PC-3 (cell line): ENCODE results near the gene KIF6. TPM values are rescaled to one million over a fixed set of nuclear protein-coding genes. Genes with fewer than 3 reads are reported as not detected.

Experiments
- ATAC-seq: fragments of 200-7000 bp; cut with Tn5 transposase; 2 replicates; pipeline ENCODE4 v1.9.1; 2020; ENCODE audit warnings: mild to moderate bottlenecking, moderate library complexity
- BruUV-seq: library from RNA; stranded (reverse); fragments of 400-500 nt; replicated peaks from 2 replicates; lab custom pipeline; 2021; lab: Mats Ljungman, UMichigan
- CTCF ChIA-PET: fragments of 300-600 bp; sonication (Branson Sonifier 250); formaldehyde crosslinking; loops from one replicate; lab custom pipeline; 2022; ENCODE audit warnings: antibody characterized with exemption; lab: Charles Lee
- POLR2A ChIA-PET: fragments of 300-600 bp; sonication (Branson Sonifier 250); formaldehyde crosslinking; loops from one replicate; lab custom pipeline; 2022; ENCODE audit warnings: antibody characterized with exemption; ENCODE audit not compliant: unreplicated experiment; lab: Charles Lee
- DNase-seq: peaks from one replicate; pipeline ENCODE4 v3.0.0-alpha.2; 2015
- H2AFZ ChIP-seq: fragments of 300-600 bp; sonication (generic); 2 replicates; pipeline ENCODE4 v1.6.0; 2016; ENCODE audit warnings: antibody characterized with exemption, low read length
- H3F3A ChIP-seq: fragments of 300-600 bp; sonication (generic); one replicate; pipeline ENCODE4 v1.6.0; 2017; ENCODE audit warnings: antibody characterized with exemption, low read length, control low read depth, mild to moderate bottlenecking; ENCODE audit not compliant: unreplicated experiment
- H3K27ac ChIP-seq: fragments of 300-600 bp; sonication (generic); 2 replicates; pipeline ENCODE4 v1.5.1; 2016; ENCODE audit warnings: mild to moderate bottlenecking, low read length
- H3K27me3 ChIP-seq: fragments of 300-600 bp; sonication (generic); 2 replicates; pipeline ENCODE4 v1.6.1; 2016; ENCODE audit warnings: low read length, mixed read lengths
- H3K36me3 ChIP-seq: fragments of 300-600 bp; sonication (generic); 2 replicates; pipeline ENCODE4 v1.6.1; 2016; ENCODE audit warnings: low read depth, mixed run types, low read length, mixed read lengths
- H3K4me1 ChIP-seq: fragments of 300-600 bp; sonication (generic); 2 replicates; pipeline ENCODE4 v1.5.1; 2016; ENCODE audit warnings: low read length; ENCODE audit not compliant: insufficient read depth
- H3K4me2 ChIP-seq: fragments of 300-600 bp; sonication (generic); 2 replicates; pipeline ENCODE4 v1.6.0; 2016; ENCODE audit warnings: low read length
- H3K4me3 ChIP-seq: fragments of 300-600 bp; sonication (generic); 2 replicates; pipeline ENCODE4 v1.5.1; 2016; ENCODE audit warnings: mild to moderate bottlenecking, low read length, mixed read lengths
- H3K79me2 ChIP-seq: fragments of 300-600 bp; sonication (generic); 2 replicates; pipeline ENCODE4 v1.6.1; 2017; ENCODE audit warnings: low read length, mixed read lengths
- H3K9ac ChIP-seq: fragments of 300-600 bp; sonication (generic); 2 replicates; pipeline ENCODE4 v1.6.0; 2016; ENCODE audit warnings: mild to moderate bottlenecking, low read length
- H3K9me2 ChIP-seq: fragments of 300-600 bp; sonication (generic); replicated peaks from 2 replicates; pipeline ENCODE4 v1.6.1; 2016; ENCODE audit warnings: mixed run types, low read length, mixed read lengths
- H3K9me3 ChIP-seq: fragments of 300-600 bp; sonication (generic); 2 replicates; pipeline ENCODE4 v1.6.1; 2016; ENCODE audit warnings: low read length, mixed read lengths
- H4K20me1 ChIP-seq: fragments of 300-600 bp; sonication (generic); 2 replicates; pipeline ENCODE4 v1.6.1; 2016; ENCODE audit warnings: low read length, mixed read lengths
- EZH2 ChIP-seq: fragments of 300-600 bp; sonication (generic); IDR thresholded peaks from one replicate; pipeline ENCODE4 v1.6.1; 2017; ENCODE audit warnings: antibody characterized with exemption, mild to moderate bottlenecking, low read length; ENCODE audit not compliant: unreplicated experiment
- EZH2phosphoT487 ChIP-seq: fragments of 300-600 bp; sonication (generic); IDR thresholded peaks from 2 replicates; pipeline ENCODE4 v1.6.1; 2018; ENCODE audit warnings: mild to moderate bottlenecking, antibody characterized with exemption, low read length, borderline replicate concordance
- intact Hi-C: fragments of 100-400 bp; cut with micrococcal nuclease; formaldehyde crosslinking; loops from 2 replicates; pipeline ENCODE4 v1.9.0; 2023
- total RNA-seq: library from RNA; depleted of rRNA; stranded (reverse); fragments of >200 nt; gene quantifications from 2 replicates; pipeline ENCODE4 v1.2.3, GENCODE V29; 2014
- TF ChIP-seq, protein P1 (sequence below): fragments of 300-600 bp; sonication (generic); conservative IDR thresholded peaks from 2 replicates; pipeline ENCODE4 v1.5.1; 2017; ENCODE audit warnings: antibody characterized with exemption, low read depth, mild to moderate bottlenecking, low read length

Gene KIF6
- total RNA-seq, 1 experiment from 2014 or later = 0.07 TPM

DNA sequence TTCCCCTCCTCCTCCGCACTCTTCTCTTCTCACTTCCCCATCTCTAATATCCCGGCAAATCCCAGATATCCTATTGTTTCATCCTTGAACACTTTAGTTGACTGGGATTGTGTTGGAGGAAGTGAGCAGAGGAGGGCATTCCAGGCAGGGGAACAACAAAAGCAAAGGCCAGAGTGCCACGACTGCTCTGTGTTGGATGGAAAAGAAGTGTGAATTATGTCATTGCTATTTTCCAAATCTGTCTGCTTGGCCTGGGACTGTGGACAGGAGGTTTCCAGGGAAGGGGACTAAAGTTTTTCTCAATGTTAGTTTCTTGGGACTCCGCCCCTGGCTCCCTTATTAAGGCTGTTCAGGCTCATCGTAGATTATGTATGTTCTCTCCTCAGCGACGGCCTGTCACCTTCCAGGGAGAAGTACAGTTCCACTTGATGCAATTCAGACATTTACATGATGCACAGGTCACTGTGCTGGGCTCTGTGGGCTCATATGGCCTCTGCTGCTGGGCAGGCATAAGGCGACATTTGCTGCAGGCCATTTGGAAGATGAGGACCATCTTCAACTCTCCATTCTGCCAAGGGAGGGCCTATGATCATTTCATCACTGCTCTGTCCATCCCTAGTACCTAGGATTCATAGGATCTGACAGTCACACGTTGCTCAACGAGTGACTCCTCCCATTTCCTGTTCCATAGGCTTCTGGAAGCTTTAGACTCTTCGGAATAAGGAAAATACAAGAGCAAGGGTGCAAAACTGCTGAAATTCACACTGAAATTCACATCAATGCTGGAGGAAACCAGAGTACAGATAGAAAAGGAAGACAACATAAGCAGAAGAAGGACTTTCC, 303.6 kb downstream of the KIF6 start:
- H3K36me3 ChIP-seq = no peaks in the 10 kb centered on the region
- BruUV-seq = no TSS peak

DNA sequence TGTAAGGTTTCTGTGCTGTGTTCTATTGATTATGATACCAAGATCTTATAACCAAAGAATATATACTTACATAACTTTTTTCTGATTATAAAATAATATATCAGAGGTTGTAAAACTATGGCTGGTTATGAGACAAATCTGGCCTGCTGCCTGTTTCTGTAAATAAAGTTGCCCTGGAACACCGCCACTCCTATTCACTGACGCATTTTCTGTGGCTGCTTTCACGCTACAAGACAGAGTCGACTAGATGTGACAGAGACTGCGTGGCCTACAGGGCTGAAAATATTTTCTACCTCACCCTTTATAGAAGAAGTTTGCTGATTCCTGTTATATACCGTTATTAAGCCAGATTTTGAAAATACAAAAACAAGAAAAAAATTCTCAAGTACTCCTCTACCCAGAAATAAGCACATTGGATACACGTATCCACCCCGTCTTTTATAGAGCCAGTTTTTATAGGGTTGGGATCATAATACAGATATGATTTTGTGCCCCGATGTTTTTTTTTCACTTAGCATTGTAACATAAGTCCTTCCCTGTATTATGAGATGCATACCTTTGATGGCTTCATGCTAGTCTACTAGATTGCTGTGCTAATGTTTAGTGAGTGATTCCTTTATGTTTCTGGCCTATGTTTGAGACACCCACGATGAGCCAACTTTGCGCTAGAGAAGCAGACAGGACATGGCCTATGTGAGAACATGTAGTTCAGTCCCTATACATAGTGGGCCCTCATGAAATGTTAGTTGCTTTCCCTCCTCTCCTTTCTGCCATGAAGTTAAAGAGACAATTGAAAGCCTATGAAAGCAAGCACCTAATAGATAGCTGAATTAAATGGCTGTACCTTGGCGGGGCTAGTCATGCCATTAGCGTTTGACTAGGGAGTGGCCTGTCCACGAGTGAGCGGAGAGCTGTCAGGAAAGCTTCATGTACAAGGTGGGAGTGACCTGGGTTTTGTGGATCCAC, 304.6 kb downstream of the KIF6 start:
- ATAC-seq = no peak
- Histone ChIP-seq H3K27me3 (0 out of 2 replicates have a peak, but pooled peaks cover 13% of the 10 kb centered on the region), H3K36me3 (no peaks in the 10 kb centered on the region), H3K9me3 (no peaks in the 10 kb centered on the region), H2AFZ (no peak overlapping the region), H3F3A (no peaks in the 10 kb centered on the region), H3K27ac (0 out of 2 replicates have a peak overlapping the region, but pooled peaks have one; percentile 12), H3K4me2 (no peak overlapping the region), H3K4me3 (no peak overlapping the region), H3K9me2 (no peaks in the 10 kb centered on the region; the same call in 1 of the 2 replicates), H3K4me1 (peaks cover 8% of the 10 kb centered on the region; the same call in 1 of the 2 replicates), H3K79me2 (no peaks in the 10 kb centered on the region), H3K9ac (no peak overlapping the region), H4K20me1 (no peaks in the 10 kb centered on the region)
- ChIA-PET CTCF (no interaction called here), POLR2A (no interaction called here)
- peak; percentile 26 for DNase-seq
- no TSS peak for BruUV-seq
- TF ChIP-seq, protein P1, sequence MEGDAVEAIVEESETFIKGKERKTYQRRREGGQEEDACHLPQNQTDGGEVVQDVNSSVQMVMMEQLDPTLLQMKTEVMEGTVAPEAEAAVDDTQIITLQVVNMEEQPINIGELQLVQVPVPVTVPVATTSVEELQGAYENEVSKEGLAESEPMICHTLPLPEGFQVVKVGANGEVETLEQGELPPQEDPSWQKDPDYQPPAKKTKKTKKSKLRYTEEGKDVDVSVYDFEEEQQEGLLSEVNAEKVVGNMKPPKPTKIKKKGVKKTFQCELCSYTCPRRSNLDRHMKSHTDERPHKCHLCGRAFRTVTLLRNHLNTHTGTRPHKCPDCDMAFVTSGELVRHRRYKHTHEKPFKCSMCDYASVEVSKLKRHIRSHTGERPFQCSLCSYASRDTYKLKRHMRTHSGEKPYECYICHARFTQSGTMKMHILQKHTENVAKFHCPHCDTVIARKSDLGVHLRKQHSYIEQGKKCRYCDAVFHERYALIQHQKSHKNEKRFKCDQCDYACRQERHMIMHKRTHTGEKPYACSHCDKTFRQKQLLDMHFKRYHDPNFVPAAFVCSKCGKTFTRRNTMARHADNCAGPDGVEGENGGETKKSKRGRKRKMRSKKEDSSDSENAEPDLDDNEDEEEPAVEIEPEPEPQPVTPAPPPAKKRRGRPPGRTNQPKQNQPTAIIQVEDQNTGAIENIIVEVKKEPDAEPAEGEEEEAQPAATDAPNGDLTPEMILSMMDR = no peak
- no peak for TF ChIP-seq EZH2
- no peak for TF ChIP-seq EZH2phosphoT487
- intact Hi-C loops = no loop called here

More for the DNA sequence above, 303.6 kb downstream of the KIF6 start:
- Histone ChIP-seq H3K4me1 (no peaks in the 10 kb centered on the region), H3K9me2 (no peaks in the 10 kb centered on the region), H3K9me3 (no peaks in the 10 kb centered on the region), H3K27ac (no peak overlapping the region), H3K27me3 (0 out of 2 replicates have a peak, but pooled peaks cover 13% of the 10 kb centered on the region), H4K20me1 (no peaks in the 10 kb centered on the region), H3K9ac (no peak overlapping the region), H3K4me3 (no peak overlapping the region), H3K4me2 (no peak overlapping the region), H3F3A (no peaks in the 10 kb centered on the region), H3K79me2 (no peaks in the 10 kb centered on the region), H2AFZ (no peak overlapping the region)
- ChIA-PET POLR2A (no interaction called here), CTCF (no interaction called here)
- TF ChIP-seq EZH2phosphoT487 (no peak), EZH2 (no peak)
- DNase-seq (no peak), ATAC-seq (no peak)
- intact Hi-C loops = no loop called here

DNA sequence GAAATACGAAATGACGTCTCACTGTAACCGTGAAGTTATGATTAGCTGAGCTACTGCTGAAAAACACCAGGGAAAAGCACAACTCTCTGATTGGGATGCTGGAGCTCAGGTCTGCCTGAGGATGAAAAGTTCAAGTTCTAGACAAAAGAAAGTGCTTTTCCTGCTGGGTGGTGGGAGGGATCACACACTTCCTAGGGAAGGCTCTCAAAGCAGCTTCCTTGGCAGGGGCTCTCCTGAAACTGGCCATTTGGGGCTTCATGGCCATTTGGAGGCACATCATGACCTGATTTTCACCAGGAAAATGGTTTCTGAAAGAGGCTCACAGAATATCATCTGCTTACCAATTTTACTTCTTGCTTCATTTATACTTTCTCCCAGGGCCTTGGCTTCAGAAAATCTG, 305.6 kb downstream of the KIF6 start:
- Histone ChIP-seq H3K9ac (no peak overlapping the region), H3K27me3 (0 out of 2 replicates have a peak, but pooled peaks cover 13% of the 10 kb centered on the region), H3K79me2 (no peaks in the 10 kb centered on the region), H3K9me3 (no peaks in the 10 kb centered on the region), H3F3A (no peaks in the 10 kb centered on the region), H2AFZ (no peak overlapping the region), H3K36me3 (no peaks in the 10 kb centered on the region), H4K20me1 (no peaks in the 10 kb centered on the region), H3K4me3 (no peak overlapping the region), H3K4me1 (peaks cover 8% of the 10 kb centered on the region; the same call in 1 of the 2 replicates), H3K4me2 (no peak overlapping the region), H3K27ac (no peak overlapping the region), H3K9me2 (no peaks in the 10 kb centered on the region; the same call in 1 of the 2 replicates)
- intact Hi-C loops = no loop called here
- TF ChIP-seq, protein P1 = no peak
- TF ChIP-seq EZH2phosphoT487 (no peak), EZH2 (no peak)
- DNase-seq = no peak
- POLR2A ChIA-PET = no interaction called here
- no peak for ATAC-seq
- CTCF ChIA-PET = no interaction called here
- BruUV-seq = no TSS peak
